ENCODE results near the gene ROBO1. TPM values are rescaled to one million over a fixed set of nuclear protein-coding genes. Genes with fewer than 3 reads are reported as not detected.
"Not testable (repeated sequence)": the region's sequence is repeated elsewhere in the genome, so short reads cannot be mapped to it uniquely, and the experiment has no call there.

ROBO1 gene
- total RNA-seq, 2 donors from 2014 or later: 13.6 to 18.7 TPM

- intact Hi-C loops (cut with DNase I): no loop called here
- no peak for DNase-seq
- no peak for ATAC-seq
Measured at GRCh38 chr3:79230266-79230665, 537.5 kb downstream of the ROBO1 start.

DNA sequence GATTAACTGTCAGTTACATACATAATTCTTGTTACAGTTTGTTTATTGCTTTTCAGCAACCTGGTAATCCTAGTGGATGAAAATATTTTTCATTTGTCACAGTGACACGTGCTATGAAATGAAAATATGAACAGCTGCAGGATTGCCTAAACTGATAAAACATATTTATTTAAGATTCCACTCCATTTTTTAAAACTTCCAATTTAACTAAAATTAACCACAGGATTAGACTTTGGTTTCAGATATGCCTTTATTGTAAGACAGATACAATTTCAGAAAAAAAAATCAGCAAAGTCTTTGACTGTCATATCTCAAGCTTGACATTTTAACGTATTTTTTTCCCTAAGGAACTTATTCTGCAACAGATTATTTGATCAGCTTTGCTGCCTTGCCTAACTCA lies 550.7 kb downstream of the ROBO1 start:
- ATAC-seq: no peak
- DNase-seq: no peak
- intact Hi-C loops (cut with DNase I): no loop called here

DNA sequence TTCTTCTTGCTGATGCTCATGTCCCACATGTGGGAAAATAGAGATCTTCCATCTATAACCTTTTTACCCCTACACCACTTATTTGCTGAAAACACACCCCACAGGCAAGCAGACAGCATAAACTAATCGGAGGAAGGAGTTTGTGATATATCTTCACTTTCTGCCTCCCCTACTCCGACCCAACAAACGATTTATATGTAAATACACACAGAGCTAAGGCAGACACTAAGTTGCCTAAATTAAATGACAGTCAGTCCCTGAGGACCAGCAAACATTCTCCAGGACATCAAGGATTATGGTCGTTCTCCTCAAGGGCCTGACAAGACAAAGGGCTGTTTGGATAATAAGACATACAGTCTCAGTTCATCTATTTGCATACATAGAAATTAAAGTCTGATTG lies 552.5 kb downstream of the ROBO1 start:
- DNase-seq (no peak), ATAC-seq (no peak)
- intact Hi-C loops (cut with DNase I): no loop called here

- DNase-seq (no peak), ATAC-seq (no peak)
- intact Hi-C loops (cut with DNase I): no loop called here
Measured at GRCh38 chr3:79211586-79212359, 556.0 kb downstream of the ROBO1 start.

GRCh38 chr3:79204351-79204750 lies 563.4 kb downstream of the ROBO1 start:
- ATAC-seq (no peak), DNase-seq (no peak)
- intact Hi-C loops (cut with DNase I): no loop called here

DNA sequence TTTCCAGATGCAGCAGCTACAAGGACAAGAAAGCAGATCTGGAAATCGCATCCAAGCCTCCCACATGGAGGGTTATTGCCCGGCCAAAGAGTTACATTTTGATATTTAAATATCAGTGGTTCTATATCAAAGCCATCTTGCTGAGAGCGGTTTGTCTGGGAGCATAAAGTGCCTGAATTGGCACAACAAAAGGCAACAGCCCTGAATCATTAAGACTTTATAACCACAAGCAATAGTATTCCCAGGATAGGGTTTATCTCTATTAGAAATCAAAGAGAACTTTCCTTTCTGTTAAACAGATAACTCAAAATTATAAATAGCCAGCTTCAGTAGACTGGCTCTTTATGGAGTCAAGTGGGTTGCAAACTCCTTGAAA lies 564.7 kb downstream of the ROBO1 start:
- intact Hi-C loops (cut with DNase I): no loop called here
- ATAC-seq (no peak), DNase-seq (no peak)

DNA sequence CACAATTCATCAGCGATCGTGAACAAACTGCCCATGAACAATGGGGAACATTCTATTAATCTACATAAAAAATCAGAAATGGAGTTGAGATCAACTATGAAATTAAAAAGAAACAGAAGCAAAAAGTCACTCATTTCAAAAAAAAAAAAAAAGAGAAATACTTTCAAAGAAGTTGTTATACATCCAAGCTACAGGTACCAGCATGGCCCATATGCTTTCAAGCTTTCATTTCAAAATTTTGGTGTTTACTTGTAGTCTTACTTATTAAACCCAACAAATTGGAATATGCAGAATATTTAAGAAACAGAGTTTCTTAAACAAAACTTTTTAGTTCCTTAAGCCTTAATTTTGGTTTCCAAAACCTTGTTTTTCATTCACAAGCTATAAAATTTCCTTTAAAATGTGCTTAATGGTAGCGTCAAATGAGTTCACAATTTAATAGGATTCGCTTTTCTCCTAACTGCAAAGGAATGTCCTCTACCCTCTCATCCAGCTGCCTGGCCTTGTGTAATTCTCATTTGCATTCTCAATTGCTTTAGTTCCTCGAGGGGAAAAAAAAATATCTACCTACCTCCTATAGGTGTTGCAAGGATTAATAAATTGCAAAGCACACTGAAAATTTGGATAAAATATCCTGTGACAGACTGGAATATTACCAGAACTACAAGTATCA lies 565.2 kb downstream of the ROBO1 start:
- ATAC-seq (no peak), DNase-seq (no peak)
- intact Hi-C loops (cut with DNase I): no loop called here

GRCh38 chr3:79200456-79200855 lies 567.3 kb downstream of the ROBO1 start:
- intact Hi-C loops (cut with DNase I): no loop called here

GRCh38 chr3:79199966-79200365 lies 567.8 kb downstream of the ROBO1 start:
- ATAC-seq: no peak
- DNase-seq: no peak
- intact Hi-C loops (cut with DNase I): no loop called here

More at GRCh38 chr3:79200456-79200855, 567.3 kb downstream of the ROBO1 start:
- ATAC-seq (no peak), DNase-seq (no peak)

- intact Hi-C loops (cut with DNase I): no loop called here
- no peak for DNase-seq
- no peak for ATAC-seq
Measured at GRCh38 chr3:79187426-79187825, 580.4 kb downstream of the ROBO1 start.

DNA sequence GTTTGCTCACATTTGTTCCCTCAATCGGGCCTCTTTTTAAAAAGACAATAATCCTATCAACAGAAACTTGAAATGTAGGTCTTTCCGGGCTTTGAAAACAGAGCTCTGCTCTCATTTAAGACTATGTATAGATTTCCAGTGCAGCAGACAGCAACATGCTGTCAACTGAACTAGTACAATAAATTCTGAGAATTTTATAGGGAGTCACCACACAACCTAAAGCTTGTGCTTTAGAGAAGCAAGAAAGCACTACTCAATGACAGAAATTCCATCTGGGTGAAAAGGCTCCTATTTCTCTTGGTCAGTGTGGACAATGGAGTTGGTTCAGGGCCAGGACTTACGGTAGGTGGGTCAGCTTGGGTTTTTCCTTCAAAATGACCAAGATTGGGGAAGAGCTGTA lies 583.5 kb downstream of the ROBO1 start:
- ATAC-seq (no peak), DNase-seq (no peak)
- intact Hi-C loops (cut with DNase I): no loop called here

- ATAC-seq: no peak
- intact Hi-C loops (cut with DNase I): no loop called here
- DNase-seq: no peak
Measured at GRCh38 chr3:79183496-79183895, 584.3 kb downstream of the ROBO1 start.

DNA sequence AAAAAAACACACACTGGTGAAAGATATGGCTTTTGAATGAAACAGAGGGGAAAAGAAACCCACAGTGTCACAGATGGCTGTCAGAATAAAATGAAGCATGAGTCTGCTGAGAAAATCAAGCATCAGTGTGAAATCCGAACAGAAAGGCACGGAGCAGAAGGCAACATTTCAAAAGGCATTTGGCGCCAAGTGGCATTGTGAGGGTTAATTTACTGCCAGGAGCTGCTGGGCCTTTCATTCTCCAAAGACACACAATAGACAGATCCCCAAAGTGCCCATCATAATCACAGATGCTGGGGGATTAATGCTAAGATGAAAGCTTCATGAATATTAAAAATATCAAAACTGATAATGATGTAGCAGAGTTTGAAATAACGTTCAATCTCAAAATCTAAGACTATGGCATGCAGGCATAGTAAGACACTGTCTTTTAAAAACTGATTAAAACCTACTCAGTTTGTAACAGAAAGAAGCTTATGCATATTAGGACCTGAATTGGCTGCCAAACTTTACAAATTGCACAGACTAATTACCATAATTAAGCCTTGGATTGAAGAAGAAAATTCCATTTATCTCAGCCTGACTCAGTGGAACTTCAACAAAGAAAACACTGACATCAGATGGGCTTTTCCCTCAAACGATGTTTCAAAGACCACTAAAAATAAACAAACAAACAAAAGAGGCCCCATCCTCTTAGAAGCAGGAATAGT lies 589.2 kb downstream of the ROBO1 start:
- intact Hi-C loops (cut with DNase I): no loop called here
- no peak for DNase-seq
- ATAC-seq: no peak

DNA sequence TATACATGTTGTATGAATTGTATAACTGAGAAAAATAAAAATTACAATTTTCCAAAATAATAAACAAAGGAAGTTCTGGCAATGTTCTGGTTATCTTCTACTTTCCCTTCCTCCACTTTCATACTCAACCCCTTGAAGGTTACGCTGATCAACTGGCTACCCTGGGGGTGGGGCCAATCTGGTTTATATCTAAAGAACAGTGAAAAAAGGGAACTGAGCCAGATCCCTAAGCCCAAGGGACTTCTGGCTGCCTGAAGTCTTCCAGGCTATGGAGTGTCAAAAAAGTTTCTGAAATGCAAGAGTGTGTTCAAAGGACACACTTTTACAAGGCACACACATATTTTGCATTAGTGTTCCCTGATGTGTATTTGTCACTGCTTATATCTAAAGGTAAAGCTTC lies 591.9 kb downstream of the ROBO1 start:
- DNase-seq (no peak), ATAC-seq (no peak)
- intact Hi-C loops (cut with DNase I): no loop called here

GRCh38 chr3:79173259-79173658 lies 594.5 kb downstream of the ROBO1 start:
- DNase-seq; ATAC-seq; intact Hi-C loops (cut with DNase I): not testable (repeated sequence)

GRCh38 chr3:79172241-79172640 lies 595.6 kb downstream of the ROBO1 start:
- DNase-seq: no peak
- ATAC-seq: no peak
- intact Hi-C loops (cut with DNase I): no loop called here

- intact Hi-C loops (cut with DNase I): no loop called here
- DNase-seq (no peak), ATAC-seq (no peak)
Measured at GRCh38 chr3:79170021-79170420, 597.8 kb downstream of the ROBO1 start.

DNA sequence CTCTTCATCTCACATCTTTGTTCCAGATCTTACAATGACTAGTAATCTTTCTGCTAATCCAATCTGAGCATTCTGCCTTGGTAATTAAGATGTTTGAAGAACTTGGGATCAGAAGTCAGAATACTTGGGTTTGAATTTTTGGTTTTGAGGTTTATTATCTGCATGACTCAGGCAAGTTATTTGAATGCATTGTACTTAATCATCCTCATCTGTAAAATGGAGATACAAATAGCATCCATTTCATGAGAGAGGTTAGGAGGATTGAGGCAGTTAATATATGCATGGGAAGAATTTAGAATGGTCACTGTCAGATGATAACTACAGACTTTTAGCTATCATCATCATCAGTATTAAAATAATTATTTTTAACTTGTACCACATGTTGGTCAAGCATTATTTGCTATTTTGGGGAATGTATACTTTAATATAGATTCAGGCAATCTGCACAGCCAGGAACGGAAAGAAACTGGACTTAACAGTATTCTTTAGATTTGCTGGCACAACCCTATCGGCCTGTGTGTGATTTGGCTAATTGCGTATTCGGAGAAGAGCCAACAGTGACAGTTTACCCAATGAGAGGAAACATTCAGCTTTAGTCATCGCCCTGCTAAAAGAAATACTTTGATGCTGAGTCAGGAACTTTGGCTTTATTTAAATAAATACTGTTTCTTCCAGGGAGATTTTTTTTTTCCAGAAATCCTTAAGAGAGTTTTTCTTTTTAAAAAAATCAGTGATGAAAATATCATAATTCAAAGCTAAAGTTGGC lies 600.0 kb downstream of the ROBO1 start:
- DNase-seq (no peak), ATAC-seq (peak; percentile 38 to 97)
- intact Hi-C loops (cut with DNase I): no loop called here

DNA sequence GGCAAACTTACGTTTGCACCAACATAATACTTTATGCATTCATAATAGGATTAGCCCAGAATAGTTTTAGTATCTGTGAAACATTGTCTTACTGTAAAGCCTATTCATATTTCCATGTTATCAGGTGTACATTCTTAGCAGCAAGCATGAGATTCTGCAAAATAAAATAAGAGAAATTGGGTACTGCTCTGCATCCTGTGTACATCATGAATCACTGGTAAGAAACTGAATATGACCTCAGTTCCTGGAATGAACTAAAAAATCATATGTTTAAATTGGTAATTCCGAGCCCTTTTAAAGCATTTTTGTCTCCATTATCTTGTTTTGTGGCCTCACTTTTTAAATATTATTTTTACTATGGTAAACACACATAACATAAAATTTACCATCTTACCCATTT lies 605.1 kb downstream of the ROBO1 start:
- DNase-seq (no peak), ATAC-seq (no peak)
- intact Hi-C loops (cut with DNase I): no loop called here

DNA sequence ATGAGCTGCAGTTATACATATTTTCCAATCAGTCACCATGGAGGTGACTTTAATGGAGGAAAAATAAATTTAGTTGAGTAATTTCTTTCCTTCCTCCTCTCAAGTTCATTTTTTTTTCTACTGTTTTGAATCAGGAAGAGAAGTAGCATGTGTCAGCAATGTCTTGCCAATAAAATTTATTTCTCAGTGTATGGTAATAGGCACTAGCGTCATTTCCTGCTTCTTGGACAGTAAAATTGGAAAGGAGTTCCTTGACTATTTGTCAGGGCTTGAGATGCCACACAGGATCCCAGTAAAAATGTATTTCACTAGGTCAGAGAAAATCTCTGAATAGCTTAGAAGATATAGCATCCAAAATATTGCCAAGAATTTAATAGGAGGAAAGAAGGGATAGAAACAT lies 605.9 kb downstream of the ROBO1 start:
- intact Hi-C loops (cut with DNase I): no loop called here
- DNase-seq: no peak
- ATAC-seq: no peak
